HepG2 (cell line): ENCODE data around the gene TTN. TPM values are rescaled to one million over a fixed set of nuclear protein-coding genes. Genes with fewer than 3 reads are reported as not detected.

ENCODE experiments used
- ATAC-seq: fragments of 200-7000 bp; cut with Tn5 transposase; 3 replicates; pipeline ENCODE4 v1.9.1; 2020; ENCODE audit warnings: mild to moderate bottlenecking, moderate library complexity
- BruUV-seq: library from RNA; stranded (reverse); fragments of 400-500 nt; replicated peaks from 2 replicates; lab custom pipeline; 2021; lab: Mats Ljungman, UMichigan
- CTCF ChIA-PET: fragments of 300-600 bp; formaldehyde crosslinking; extraction: SDS; loops from one replicate; lab custom pipeline; 2021; ENCODE audit warnings: low total read pairs, inconsistent platforms, low intra/inter-chr PET ratio; lab: Yijun Ruan, JAX
- POLR2A ChIA-PET: fragments of 350-600 bp; sonication (Branson Sonifier 250); formaldehyde crosslinking; loops from one replicate; lab custom pipeline; 2020; ENCODE audit warnings: antibody characterized with exemption, inconsistent platforms; lab: Yijun Ruan, JAX
- DNase-seq: peaks from one replicate; pipeline ENCODE4 v3.0.0-alpha.2; 2015; ENCODE audit warnings: low spot score
- FAIRE-seq: peaks from 3 replicates; lab custom pipeline; 2011; peaks lifted over from hg19 to GRCh38; lab: Jason Lieb, UNC
- H2AFZ ChIP-seq: one replicate; pipeline ENCODE4 v1.6.1; 2011; ENCODE audit warnings: low read length, inconsistent platforms
- H3K27ac ChIP-seq: fragments of 300-600 bp; 3 replicates; pipeline ENCODE4 v1.8.0; 2011; ENCODE audit warnings: mixed run types, mild to moderate bottlenecking, mixed read lengths, low read length, inconsistent platforms; ENCODE audit not compliant: insufficient read depth; ENCODE audit errors: extremely low read length
- H3K27me3 ChIP-seq, 2 experiments: fragments of 200-600 bp in 1 of 2; 2 replicates in 1 of 2; 3 replicates in 1 of 2; pipeline versions ENCODE4 v1.6.0 to v1.8.0; 2011; ENCODE audit warnings: low read length in 2 of 2, mild to moderate bottlenecking in 2 of 2, moderate library complexity in 2 of 2, inconsistent platforms in 1 of 2; ENCODE audit not compliant: insufficient read depth in 2 of 2, control insufficient read depth in 1 of 2
- H3K36me3 ChIP-seq, 2 experiments: fragments of 200-600 bp in 1 of 2; replicated peaks in 1 of 2; 2 replicates in 1 of 2; 3 replicates in 1 of 2; pipeline versions ENCODE4 v1.5.1 to v1.8.0; 2011; ENCODE audit warnings: low read length in 2 of 2, inconsistent platforms in 1 of 2; ENCODE audit not compliant: insufficient read depth in 2 of 2, control insufficient read depth in 1 of 2
- H3K4me1 ChIP-seq: 2 replicates; pipeline ENCODE4 v1.5.1; 2012; ENCODE audit warnings: low read length, inconsistent platforms; ENCODE audit not compliant: insufficient read depth
- H3K4me2 ChIP-seq: 2 replicates; pipeline ENCODE4 v1.6.0; 2011; ENCODE audit warnings: low read depth, low read length, inconsistent platforms
- H3K4me3 ChIP-seq, 3 experiments: fragments of 200-600 bp in 1 of 3; sonication (generic), shearing (Covaris generic) in 1 of 3; replicated peaks in 1 of 3; 2 replicates each; pipeline ENCODE4 v1.5.1; 2011 to 2016; ENCODE audit warnings: low read length in 3 of 3, inconsistent platforms in 2 of 3, low read depth in 2 of 3, mild to moderate bottlenecking in 2 of 3, control low read depth in 1 of 3, mixed read lengths in 1 of 3; ENCODE audit not compliant: insufficient read depth in 1 of 3
- H3K79me2 ChIP-seq: one replicate; pipeline ENCODE4 v1.6.1; 2011; ENCODE audit warnings: low read length, inconsistent platforms; ENCODE audit not compliant: insufficient read depth
- H3K9ac ChIP-seq: 2 replicates; pipeline ENCODE4 v1.6.0; 2011; ENCODE audit warnings: mild to moderate bottlenecking, low read depth, low read length, inconsistent platforms; ENCODE audit not compliant: insufficient read depth
- H3K9me3 ChIP-seq: 2 replicates; pipeline ENCODE4 v1.5.1; 2012; ENCODE audit warnings: mild to moderate bottlenecking, low read length
- H4K20me1 ChIP-seq: 2 replicates; pipeline ENCODE4 v1.6.0; 2011; ENCODE audit warnings: inconsistent platforms, mild to moderate bottlenecking, low read length, moderate library complexity; ENCODE audit not compliant: insufficient read depth
- ATAD3A ChIP-seq: sonication (generic); formaldehyde crosslinking; IDR thresholded peaks from 2 replicates; pipeline ENCODE4 v1.4.0; 2020; ENCODE audit warnings: missing genetic modification reagents
- FOXC1 ChIP-seq: sonication (generic); formaldehyde crosslinking; IDR thresholded peaks from 2 replicates; pipeline ENCODE4 v1.8.0; 2022; ENCODE audit warnings: mild to moderate bottlenecking, missing genetic modification reagents, borderline replicate concordance
- GPN1 ChIP-seq: sonication (generic); formaldehyde crosslinking; IDR thresholded peaks from 2 replicates; pipeline ENCODE4 v1.5.1; 2020; ENCODE audit warnings: missing genetic modification reagents, borderline replicate concordance
- PHF5A ChIP-seq: IDR thresholded peaks from one replicate; pipeline ENCODE4 v1.6.1; 2018; ENCODE audit warnings: low read depth, missing genetic modification reagents; ENCODE audit not compliant: unreplicated experiment
- POLR2G ChIP-seq: fragments of 200-400 bp; formaldehyde crosslinking; IDR thresholded peaks from 2 replicates; pipeline ENCODE4 v1.6.1; 2018; ENCODE audit warnings: mild to moderate bottlenecking, low read depth, low read length, moderate library complexity
- SKI ChIP-seq: fragments of 450-650 bp; IDR thresholded peaks from one replicate; pipeline ENCODE4 v1.6.1; 2018; ENCODE audit warnings: mild to moderate bottlenecking; ENCODE audit not compliant: partially characterized antibody
- SRY ChIP-seq: sonication (generic); formaldehyde crosslinking; IDR thresholded peaks from 2 replicates; pipeline ENCODE4 v1.8.0; 2022; ENCODE audit warnings: mild to moderate bottlenecking, missing genetic modification reagents
- ZBTB20 ChIP-seq: sonication (generic); formaldehyde crosslinking; IDR thresholded peaks from 2 replicates; pipeline ENCODE4 v1.8.1; 2023; ENCODE audit warnings: missing genetic modification reagents, low read depth, mild to moderate bottlenecking, borderline replicate concordance
- ZC3H13 ChIP-seq: sonication (generic); formaldehyde crosslinking; IDR thresholded peaks from 2 replicates; pipeline ENCODE4 v1.8.1; 2023; ENCODE audit warnings: mild to moderate bottlenecking, missing genetic modification reagents, moderate library complexity
- ZIK1 ChIP-seq: sonication (generic); formaldehyde crosslinking; IDR thresholded peaks from 2 replicates; pipeline ENCODE4 v1.5.0; 2020; ENCODE audit warnings: mild to moderate bottlenecking, low read depth, missing genetic modification reagents, borderline replicate concordance
- ZNF569 ChIP-seq: sonication (generic); formaldehyde crosslinking; IDR thresholded peaks from 2 replicates; pipeline ENCODE4 v1.5.0; 2020; ENCODE audit warnings: mild to moderate bottlenecking, missing genetic modification reagents, moderate library complexity, borderline replicate concordance
- ZNF720 ChIP-seq: sonication (generic); formaldehyde crosslinking; IDR thresholded peaks from 2 replicates; pipeline ENCODE4 v1.4.0; 2020; ENCODE audit warnings: missing genetic modification reagents
- ZNF800 ChIP-seq: sonication (generic); formaldehyde crosslinking; IDR thresholded peaks from 2 replicates; pipeline ENCODE4 v1.4.0; 2020; ENCODE audit warnings: missing genetic modification reagents
- WGBS: methylation state at CpG from one replicate; pipeline ENCODE4 v1.1.6; 2017; ENCODE audit warnings: low lambda C conversion rate; 5-methylcytosine and 5-hydroxymethylcytosine counted together
- in situ Hi-C: cut with HindIII; loops from 2 replicates; pipeline ENCODE4 v1.10.0; 2017; ENCODE audit warnings: low pct_unique_long_range_greater_than_20kb; ENCODE audit not compliant: extremely low pct_ligation_motif_present
- intact Hi-C: fragments of 100-400 bp; cut with micrococcal nuclease; formaldehyde crosslinking; loops from one replicate; pipeline ENCODE4 v1.10.0; 2022; ENCODE audit not compliant: unreplicated experiment
- polyA plus RNA-seq, 8 experiments: library from polyadenylated mRNA; depleted of rRNA in 3 of 8; stranded (reverse) in 7 of 8; unstranded in 1 of 8; fragments of >200 nt; fragmentation: Illumina TruSeq in 4 of 8; extraction: Trizol in 4 of 8; gene quantifications; 2 replicates each; pipeline versions ENCODE4 v1.2.1 to v1.2.3, GENCODE V29; 2011 to 2016; ENCODE audit warnings: low read depth in 4 of 8, missing spikeins in 1 of 8, mixed read lengths in 1 of 8; ENCODE audit not compliant: insufficient read depth in 1 of 8
- total RNA-seq, 5 experiments: library from RNA; depleted of rRNA; stranded (reverse); fragments of >200 nt; fragmentation: Illumina TruSeq; extraction: Trizol; gene quantifications; 2 replicates each; pipeline ENCODE4 v1.2.3, GENCODE V29; 2016; ENCODE audit warnings: low read depth in 1 of 5
- TF ChIP-seq, protein P1 (sequence below): IDR thresholded peaks from 2 replicates; pipeline ENCODE4 v1.6.1; 2012; ENCODE audit warnings: low read depth, low read length, improper control_type of control experiment

TTN gene
- total and polyA plus RNA-seq, 2 of the 13 experiments (the other 11 are each of a cell fraction or from before 2014, with no cell fraction given): under 0.01 TPM

GRCh38 chr2:178542161-178542560 lies 265.1 kb downstream of the TTN start:
- no peaks in the 10 kb centered on the region for H4K20me1 ChIP-seq
- in situ Hi-C loops: no loop called here
- no peak overlapping the region for H3K4me2 ChIP-seq
- H3K79me2 ChIP-seq: no peaks in the 10 kb centered on the region
- no peak for TF ChIP-seq SKI
- no peak for TF ChIP-seq ZNF569 (CRISPR knock-in tag)
- no peak for TF ChIP-seq ZBTB20 (CRISPR knock-in tag)
- TF ChIP-seq POLR2G: no peak
- no peak for TF ChIP-seq ZNF800 (CRISPR knock-in tag)
- no peak for TF ChIP-seq FOXC1
- TF ChIP-seq ZNF720 (CRISPR knock-in tag): no peak
- no peak for TF ChIP-seq ATAD3A (CRISPR knock-in tag)
- no peak for TF ChIP-seq GPN1 (CRISPR knock-in tag)
- TF ChIP-seq SRY (CRISPR knock-in tag): no peak
- no peak for TF ChIP-seq PHF5A
- no peak for TF ChIP-seq ZC3H13 (CRISPR knock-in tag)
- TF ChIP-seq, protein P1, sequence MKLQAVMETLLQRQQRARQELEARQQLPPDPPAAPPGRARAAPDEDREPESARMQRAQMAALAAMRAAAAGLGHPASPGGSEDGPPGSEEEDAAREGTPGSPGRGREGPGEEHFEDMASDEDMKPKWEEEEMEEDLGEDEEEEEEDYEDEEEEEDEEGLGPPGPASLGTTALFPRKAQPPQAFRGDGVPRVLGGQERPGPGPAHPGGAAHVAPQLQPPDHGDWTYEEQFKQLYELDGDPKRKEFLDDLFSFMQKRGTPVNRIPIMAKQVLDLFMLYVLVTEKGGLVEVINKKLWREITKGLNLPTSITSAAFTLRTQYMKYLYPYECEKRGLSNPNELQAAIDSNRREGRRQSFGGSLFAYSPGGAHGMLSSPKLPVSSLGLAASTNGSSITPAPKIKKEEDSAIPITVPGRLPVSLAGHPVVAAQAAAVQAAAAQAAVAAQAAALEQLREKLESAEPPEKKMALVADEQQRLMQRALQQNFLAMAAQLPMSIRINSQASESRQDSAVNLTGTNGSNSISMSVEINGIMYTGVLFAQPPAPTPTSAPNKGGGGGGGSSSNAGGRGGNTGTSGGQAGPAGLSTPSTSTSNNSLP: no peak
- TF ChIP-seq ZIK1: no peak
- TF ChIP-seq, all 625 proteins: peak for 0
- H3K4me3 ChIP-seq: no peak overlapping the region
- ChIA-PET POLR2A (no interaction called here), CTCF (no interaction called here)
- no peaks in the 10 kb centered on the region for H3K36me3 ChIP-seq
- no peaks in the 10 kb centered on the region for H3K4me1 ChIP-seq
- H3K9me3 ChIP-seq: no peaks in the 10 kb centered on the region
- intact Hi-C loops: no loop called here
- no peak overlapping the region for H3K9ac ChIP-seq
- no peak overlapping the region for H3K27ac ChIP-seq
- DNase-seq: no peak
- WGBS: 62% methylated on average over 12 of the region's 12 CpGs
- H3K27me3 ChIP-seq: no peaks in the 10 kb centered on the region; a peak in 1 of 5 replicates
- BruUV-seq: no TSS peak
- ATAC-seq: no peak
- no peak overlapping the region for H2AFZ ChIP-seq
- FAIRE-seq: no peak
